Measurements from ENCODE around the gene SETD2.
"Not testable (repeated sequence)": the region's sequence is repeated elsewhere in the genome, so short reads cannot be mapped to it uniquely, and the experiment has no call there.

SETD2 gene

GRCh38 chr3:47092090-47092489, 71.8 kb downstream of the SETD2 start:
- DNase-seq, result no peak

- no peak for DNase-seq
Observed at GRCh38 chr3:47089630-47090029, 74.3 kb downstream of the SETD2 start.

- DNase-seq, result no peak
Observed at GRCh38 chr3:47086071-47086470, 77.8 kb downstream of the SETD2 start.

GRCh38 chr3:47083786-47084185, 80.1 kb downstream of the SETD2 start:
- no peak for DNase-seq

- no peak for DNase-seq
Observed at GRCh38 chr3:47082519-47082918, 81.4 kb downstream of the SETD2 start.

- DNase-seq, result no peak
Observed at GRCh38 chr3:47079432-47079831, 84.5 kb downstream of the SETD2 start.

- no peak for DNase-seq
Observed at GRCh38 chr3:47073685-47074084, 90.2 kb downstream of the SETD2 start.

- no peak for DNase-seq
Observed at GRCh38 chr3:47070770-47071169, 93.1 kb downstream of the SETD2 start.

GRCh38 chr3:47066259-47066658, 97.7 kb downstream of the SETD2 start:
- not testable (repeated sequence) for DNase-seq

- no peak for DNase-seq
Observed at GRCh38 chr3:47065681-47066080, 98.2 kb downstream of the SETD2 start.

GRCh38 chr3:47065058-47065457, 98.9 kb downstream of the SETD2 start:
- DNase-seq, result no peak

- no peak for DNase-seq
Observed at GRCh38 chr3:47057212-47057671, 106.7 kb downstream of the SETD2 start.

GRCh38 chr3:47056705-47057104, 107.2 kb downstream of the SETD2 start:
- DNase-seq, result no peak

GRCh38 chr3:47054412-47054811, 109.5 kb downstream of the SETD2 start:
- no peak for DNase-seq

GRCh38 chr3:47047673-47048072, 116.2 kb downstream of the SETD2 start:
- no peak for DNase-seq

- no peak for DNase-seq
Observed at GRCh38 chr3:47047069-47047468, 116.8 kb downstream of the SETD2 start.

GRCh38 chr3:47042231-47042791, 121.6 kb downstream of the SETD2 start:
- DNase-seq, result no peak

- no peak for DNase-seq
Observed at GRCh38 chr3:47041114-47041513, 122.8 kb downstream of the SETD2 start.

GRCh38 chr3:47037302-47037701, 126.6 kb downstream of the SETD2 start:
- DNase-seq, result not testable (repeated sequence)

GRCh38 chr3:47036145-47036544, 127.8 kb downstream of the SETD2 start:
- no peak for DNase-seq

- DNase-seq, result no peak
Observed at GRCh38 chr3:47035645-47036044, 128.3 kb downstream of the SETD2 start.

GRCh38 chr3:47034868-47035489, 128.9 kb downstream of the SETD2 start:
- no peak for DNase-seq

GRCh38 chr3:47031041-47031440, 132.9 kb downstream of the SETD2 start:
- not testable (repeated sequence) for DNase-seq

- DNase-seq, result no peak
Observed at GRCh38 chr3:47028667-47029066, 135.2 kb downstream of the SETD2 start.

- no peak for DNase-seq
Observed at GRCh38 chr3:47028146-47028545, 135.8 kb downstream of the SETD2 start.
